ENCODE data around the gene NRAP. TPM values are rescaled to one million over a fixed set of nuclear protein-coding genes. Genes with fewer than 3 reads are reported as not detected.

Gene NRAP
- total and polyA plus RNA-seq, 4 donors = 0.02 to 0.04 TPM; not detected in 2

DNA sequence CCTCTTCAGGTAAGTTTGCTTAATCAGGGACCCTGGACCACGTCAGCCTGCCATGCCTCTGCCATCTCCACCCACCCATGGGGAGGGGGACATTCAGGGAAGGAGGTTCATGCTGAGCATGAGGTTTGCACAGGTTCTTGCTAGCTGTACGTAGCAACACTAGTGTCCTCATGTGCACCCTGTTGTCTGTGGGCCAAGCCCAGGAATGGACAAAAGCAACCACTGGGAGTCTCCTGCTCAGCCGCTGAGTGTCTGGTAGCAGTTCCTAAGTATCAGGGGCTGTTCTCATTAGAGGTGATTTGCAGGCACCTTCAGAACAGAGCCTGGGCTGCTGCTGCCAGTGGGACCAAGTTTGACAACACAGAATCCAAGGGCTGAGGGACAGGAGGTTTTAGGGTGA lies 33.8 kb upstream of the NRAP start:
- no peak overlapping the region for H3K27ac ChIP-seq (ENCODE audit: low read depth in 1 of 2, low read length in 1 of 2)
- ATAC-seq (ENCODE audit: insufficient read depth, low FRiP score) = no peak
- TF ChIP-seq, protein P1, sequence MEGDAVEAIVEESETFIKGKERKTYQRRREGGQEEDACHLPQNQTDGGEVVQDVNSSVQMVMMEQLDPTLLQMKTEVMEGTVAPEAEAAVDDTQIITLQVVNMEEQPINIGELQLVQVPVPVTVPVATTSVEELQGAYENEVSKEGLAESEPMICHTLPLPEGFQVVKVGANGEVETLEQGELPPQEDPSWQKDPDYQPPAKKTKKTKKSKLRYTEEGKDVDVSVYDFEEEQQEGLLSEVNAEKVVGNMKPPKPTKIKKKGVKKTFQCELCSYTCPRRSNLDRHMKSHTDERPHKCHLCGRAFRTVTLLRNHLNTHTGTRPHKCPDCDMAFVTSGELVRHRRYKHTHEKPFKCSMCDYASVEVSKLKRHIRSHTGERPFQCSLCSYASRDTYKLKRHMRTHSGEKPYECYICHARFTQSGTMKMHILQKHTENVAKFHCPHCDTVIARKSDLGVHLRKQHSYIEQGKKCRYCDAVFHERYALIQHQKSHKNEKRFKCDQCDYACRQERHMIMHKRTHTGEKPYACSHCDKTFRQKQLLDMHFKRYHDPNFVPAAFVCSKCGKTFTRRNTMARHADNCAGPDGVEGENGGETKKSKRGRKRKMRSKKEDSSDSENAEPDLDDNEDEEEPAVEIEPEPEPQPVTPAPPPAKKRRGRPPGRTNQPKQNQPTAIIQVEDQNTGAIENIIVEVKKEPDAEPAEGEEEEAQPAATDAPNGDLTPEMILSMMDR (IDR thresholded peaks at IDR 0.05; ENCODE audit: control extremely low read depth, extremely low read depth) = no peak
- no peaks in the 10 kb centered on the region for H3K27me3 ChIP-seq (ENCODE audit: control insufficient read depth in 3 of 3, insufficient read depth in 3 of 3, low read length in 2 of 3)
- H3K36me3 ChIP-seq (ENCODE audit: control insufficient read depth in 4 of 4, insufficient read depth in 4 of 4, low read length in 4 of 4) = peaks cover 10 to 30% (median 16%) of the 10 kb centered on the region in 4 donors
- no peak overlapping the region for H3K4me3 ChIP-seq
- no peak for DNase-seq
- H3K9me3 ChIP-seq (ENCODE audit: control insufficient read depth in 4 of 4, insufficient read depth in 3 of 4, low read length in 3 of 4) = peaks cover 2 to 11% (median 3%) of the 10 kb centered on the region in 4 donors
- WGBS, 2 donors = 82 to 98% methylated on average over 3 of the region's 3 CpGs
- H3K9ac ChIP-seq (ENCODE audit: insufficient read depth in 1 of 2, low read length in 2 of 2) = no peak overlapping the region
- no peaks in the 10 kb centered on the region for H3K4me1 ChIP-seq (ENCODE audit: control insufficient read depth in 5 of 5, insufficient read depth in 5 of 5, low read length in 5 of 5)

DNA sequence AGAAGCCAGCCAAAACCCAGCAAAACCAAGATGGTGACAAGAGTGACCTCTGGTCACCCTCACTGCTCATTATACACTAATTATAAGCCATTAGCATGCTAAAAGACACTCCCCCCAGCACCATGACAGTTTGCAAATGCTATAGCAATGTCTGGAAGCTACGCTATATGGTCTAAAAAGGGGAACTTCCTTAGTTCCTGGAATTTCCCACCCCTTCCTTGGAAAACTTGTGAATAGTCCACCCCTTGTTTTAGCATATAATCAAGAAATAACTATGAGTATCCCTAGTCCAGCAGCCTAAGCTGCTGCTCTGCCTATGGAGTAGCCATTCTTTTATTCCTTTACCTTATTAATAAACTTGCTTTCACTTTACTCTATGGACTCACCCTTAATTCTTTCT lies 31.9 kb upstream of the NRAP start:
- no peak overlapping the region for H3K27ac ChIP-seq (ENCODE audit: low read depth in 1 of 2, low read length in 1 of 2)
- no peaks in the 10 kb centered on the region for H3K27me3 ChIP-seq (ENCODE audit: control insufficient read depth in 3 of 3, insufficient read depth in 3 of 3, low read length in 2 of 3)
- peaks cover 13 to 48% (median 23%) of the 10 kb centered on the region in 4 donors for H3K36me3 ChIP-seq (ENCODE audit: control insufficient read depth in 4 of 4, insufficient read depth in 4 of 4, low read length in 4 of 4)
- no peak overlapping the region for H3K9ac ChIP-seq (ENCODE audit: insufficient read depth in 1 of 2, low read length in 2 of 2)
- ATAC-seq (ENCODE audit: insufficient read depth, low FRiP score) = no peak
- DNase-seq = no peak
- H3K9me3 ChIP-seq (ENCODE audit: control insufficient read depth in 4 of 4, insufficient read depth in 3 of 4, low read length in 3 of 4) = peaks cover 5 to 24% (median 9%) of the 10 kb centered on the region in 4 donors
- WGBS, 2 donors = 81 to 91% methylated on average over 1 of the region's 1 CpG
- peaks cover 0 to 10% (median 0%) of the 10 kb centered on the region in 5 donors for H3K4me1 ChIP-seq (ENCODE audit: control insufficient read depth in 5 of 5, insufficient read depth in 5 of 5, low read length in 5 of 5)
- no peak overlapping the region for H3K4me3 ChIP-seq
- TF ChIP-seq, protein P1 (IDR thresholded peaks at IDR 0.05; ENCODE audit: control extremely low read depth, extremely low read depth) = no peak

DNA sequence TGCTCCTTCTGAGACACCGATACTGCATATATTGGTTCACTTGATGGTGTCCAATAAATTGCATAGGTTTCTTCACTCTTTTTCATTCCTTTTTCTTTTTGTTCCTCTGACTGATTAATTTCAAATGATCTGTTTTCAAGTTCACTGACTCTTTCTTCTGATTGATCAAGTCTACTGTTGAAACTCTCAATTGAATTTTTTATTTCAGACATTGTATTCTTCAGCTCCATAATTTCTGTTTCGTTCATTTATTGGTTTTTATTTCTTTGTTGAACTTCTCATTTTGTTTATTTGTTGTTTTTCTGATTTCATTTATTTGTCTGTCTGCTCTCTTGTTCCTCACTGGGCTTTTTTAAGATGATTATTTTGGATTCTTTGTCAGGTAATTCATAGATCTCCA lies 29.5 kb upstream of the NRAP start:
- H3K27ac ChIP-seq (ENCODE audit: low read depth in 1 of 2, low read length in 1 of 2) = no peak overlapping the region
- no peak for DNase-seq
- H3K36me3 ChIP-seq (ENCODE audit: control insufficient read depth in 4 of 4, insufficient read depth in 4 of 4, low read length in 4 of 4) = peaks cover 9 to 43% (median 20%) of the 10 kb centered on the region in 4 donors
- no peak overlapping the region for H3K9ac ChIP-seq (ENCODE audit: insufficient read depth in 1 of 2, low read length in 2 of 2)
- no peak for ATAC-seq (ENCODE audit: insufficient read depth, low FRiP score)
- TF ChIP-seq, protein P1 (IDR thresholded peaks at IDR 0.05; ENCODE audit: control extremely low read depth, extremely low read depth) = no peak
- peaks cover 7 to 28% (median 10%) of the 10 kb centered on the region in 4 donors for H3K9me3 ChIP-seq (ENCODE audit: control insufficient read depth in 4 of 4, insufficient read depth in 3 of 4, low read length in 3 of 4)
- H3K27me3 ChIP-seq (ENCODE audit: control insufficient read depth in 3 of 3, insufficient read depth in 3 of 3, low read length in 2 of 3) = no peaks in the 10 kb centered on the region
- peaks cover 0 to 10% (median 0%) of the 10 kb centered on the region in 5 donors for H3K4me1 ChIP-seq (ENCODE audit: control insufficient read depth in 5 of 5, insufficient read depth in 5 of 5, low read length in 5 of 5)
- H3K4me3 ChIP-seq = no peak overlapping the region
- WGBS, 2 donors = 81 to 99% methylated on average over 2 of the region's 2 CpGs

DNA sequence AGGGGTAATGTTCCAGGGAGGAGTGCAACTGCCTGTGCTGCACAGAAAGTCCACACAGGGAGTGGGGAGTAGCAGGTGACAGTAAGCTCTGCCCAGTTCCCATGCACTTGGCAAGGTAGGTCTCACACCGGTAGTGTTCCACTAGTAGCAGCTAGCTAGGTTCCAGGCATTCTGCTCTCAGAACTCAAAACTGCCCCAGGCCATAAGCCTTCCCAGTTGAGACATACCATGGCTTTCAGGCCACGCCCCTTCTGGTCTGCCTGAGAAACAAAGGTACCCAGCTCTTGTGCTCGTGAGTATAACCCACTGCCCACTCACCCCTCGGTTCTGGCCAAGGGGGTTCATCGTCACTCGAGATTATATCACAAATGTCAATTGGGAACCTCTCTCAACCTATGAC lies 28.4 kb upstream of the NRAP start:
- Histone ChIP-seq H3K9ac (ENCODE audit: insufficient read depth in 1 of 2, low read length in 2 of 2) (no peak overlapping the region), H3K4me3 (no peak overlapping the region), H3K9me3 (ENCODE audit: control insufficient read depth in 4 of 4, insufficient read depth in 3 of 4, low read length in 3 of 4) (peaks cover 7 to 30% (median 10%) of the 10 kb centered on the region in 4 donors), H3K36me3 (ENCODE audit: control insufficient read depth in 4 of 4, insufficient read depth in 4 of 4, low read length in 4 of 4) (peaks cover 6 to 34% (median 14%) of the 10 kb centered on the region in 4 donors), H3K27me3 (ENCODE audit: control insufficient read depth in 3 of 3, insufficient read depth in 3 of 3, low read length in 2 of 3) (no peaks in the 10 kb centered on the region), H3K27ac (ENCODE audit: low read depth in 1 of 2, low read length in 1 of 2) (no peak overlapping the region), H3K4me1 (ENCODE audit: control insufficient read depth in 5 of 5, insufficient read depth in 5 of 5, low read length in 5 of 5) (peaks cover 0 to 10% (median 0%) of the 10 kb centered on the region in 5 donors)
- no peak for DNase-seq
- WGBS, 2 donors = 93 to 96% methylated on average over 6 of the region's 6 CpGs
- TF ChIP-seq, protein P1 (IDR thresholded peaks at IDR 0.05; ENCODE audit: control extremely low read depth, extremely low read depth) = no peak
- no peak for ATAC-seq (ENCODE audit: insufficient read depth, low FRiP score)

All from lung (tissue), 12 donors.